Liver (tissue), 9 donors: ENCODE results near the gene PLXNA2. TPM values are rescaled to one million over a fixed set of nuclear protein-coding genes. Genes with fewer than 3 reads are reported as not detected.

Experiments used
- DNase-seq: peaks from one replicate; pipeline ENCODE4 v3.0.0-alpha.2; 2017; ENCODE audit warnings: low spot score
- H3K27ac ChIP-seq, 2 donors: one replicate each; pipeline ENCODE4 v1.7.0; 2013; ENCODE audit warnings: inconsistent platforms in 2 of 2, low read length in 2 of 2, control low read depth in 1 of 2, low read depth in 1 of 2, mild to moderate bottlenecking in 1 of 2
- H3K27me3 ChIP-seq, 4 donors: one replicate each; pipeline versions ENCODE4 v1.6.1 to v1.7.0; 2013; ENCODE audit warnings: low read length in 3 of 4, inconsistent platforms in 1 of 4, mild to moderate bottlenecking in 1 of 4, moderate library complexity in 1 of 4; ENCODE audit not compliant: control insufficient read depth in 4 of 4, insufficient read depth in 4 of 4
- H3K36me3 ChIP-seq, 4 donors: one replicate each; pipeline versions ENCODE4 v1.6.1 to v1.7.0; 2013; ENCODE audit warnings: low read length in 3 of 4, mild to moderate bottlenecking in 3 of 4, low read depth in 1 of 4, moderate library complexity in 1 of 4; ENCODE audit not compliant: control insufficient read depth in 4 of 4, insufficient read depth in 3 of 4
- H3K4me1 ChIP-seq, 4 donors: one replicate each; pipeline versions ENCODE4 v1.6.1 to v1.7.0; 2013; ENCODE audit warnings: low read length in 3 of 4, mild to moderate bottlenecking in 3 of 4, moderate library complexity in 1 of 4; ENCODE audit not compliant: control insufficient read depth in 4 of 4, insufficient read depth in 4 of 4
- H3K4me3 ChIP-seq, 3 donors: one replicate each; pipeline versions ENCODE4 v1.6.1 to v1.7.0; 2013; ENCODE audit warnings: low read length in 3 of 3, control low read depth in 1 of 3, low read depth in 1 of 3, mild to moderate bottlenecking in 1 of 3
- H3K9ac ChIP-seq, 2 donors: one replicate each; pipeline ENCODE4 v1.7.0; 2013; ENCODE audit warnings: low read length in 2 of 2, mild to moderate bottlenecking in 2 of 2, moderate library complexity in 2 of 2, control low read depth in 1 of 2, low read depth in 1 of 2
- H3K9me3 ChIP-seq, 4 donors: one replicate each; pipeline versions ENCODE4 v1.6.1 to v1.7.0; 2013; ENCODE audit warnings: low read length in 3 of 4; ENCODE audit not compliant: control insufficient read depth in 4 of 4
- ATF3 ChIP-seq: IDR thresholded peaks from 2 replicates; pipeline ENCODE4 v1.6.1; 2016; ENCODE audit warnings: antibody characterized with exemption
- FOXA1 ChIP-seq: IDR thresholded peaks from 2 replicates; pipeline ENCODE4 v1.6.1; 2016; ENCODE audit warnings: antibody characterized with exemption
- HNF4G ChIP-seq: IDR thresholded peaks from 2 replicates; pipeline ENCODE4 v1.6.1; 2016; ENCODE audit warnings: antibody characterized with exemption
- JUND ChIP-seq, 2 donors: IDR thresholded peaks; 2 replicates each; pipeline ENCODE4 v1.6.1; 2016; ENCODE audit warnings: antibody characterized with exemption in 2 of 2
- MAX ChIP-seq: IDR thresholded peaks from 2 replicates; pipeline ENCODE4 v1.6.1; 2016; ENCODE audit warnings: antibody characterized with exemption
- NR2F2 ChIP-seq: IDR thresholded peaks from 2 replicates; pipeline ENCODE4 v1.6.1; 2016; ENCODE audit warnings: antibody characterized with exemption
- RXRA ChIP-seq, 2 donors: IDR thresholded peaks; 2 replicates each; pipeline ENCODE4 v1.6.1; 2017 to 2018; ENCODE audit warnings: antibody characterized with exemption in 2 of 2, mild to moderate bottlenecking in 1 of 2
- SP1 ChIP-seq: IDR thresholded peaks from 2 replicates; pipeline ENCODE4 v1.6.1; 2018; ENCODE audit warnings: antibody characterized with exemption, mild to moderate bottlenecking
- TAF1 ChIP-seq: conservative IDR thresholded peaks from 2 replicates; pipeline ENCODE4 v1.6.1; 2016; ENCODE audit warnings: antibody characterized with exemption, mild to moderate bottlenecking
- YY1 ChIP-seq: IDR thresholded peaks from 2 replicates; pipeline ENCODE4 v1.6.1; 2016; ENCODE audit warnings: antibody characterized with exemption, mild to moderate bottlenecking
- WGBS: extraction: QIAGEN DNeasy Blood & Tissue Kit; methylation state at CpG from one replicate; pipeline ENCODE4 v1.1.7; 2013; 5-methylcytosine and 5-hydroxymethylcytosine counted together
- polyA plus RNA-seq, 2 donors: library from polyadenylated mRNA; stranded (reverse) in 1 of 2; unstranded in 1 of 2; fragments of 200-250 nt in 1 of 2; fragments of >200 nt in 1 of 2; fragmentation: Nextera tagmentation in 1 of 2; extraction: Ambion mirVana in 1 of 2; gene quantifications; one replicate each; pipeline versions ENCODE4 v1.2.1 to v1.2.3, GENCODE V29; 2013 to 2015
- total RNA-seq, 2 donors: library from RNA; depleted of rRNA; stranded (reverse); fragments of >200 nt; gene quantifications; one replicate each; pipeline ENCODE4 v1.2.3, GENCODE V29; 2014
- TF ChIP-seq, protein P1 (sequence below): IDR thresholded peaks from 2 replicates; pipeline ENCODE4 v1.6.1; 2016; ENCODE audit warnings: antibody characterized with exemption, mild to moderate bottlenecking
- TF ChIP-seq, protein P2 (sequence below): fragments of 150-350 bp; IDR thresholded peaks from 2 replicates; pipeline ENCODE4 v1.5.1; 2017; ENCODE audit warnings: improper control_type of control experiment, low read depth, low read length; ENCODE audit not compliant: missing input control
- TF ChIP-seq, protein P3 (sequence below): IDR thresholded peaks from 2 replicates; pipeline ENCODE4 v1.6.1; 2016; ENCODE audit warnings: antibody characterized with exemption
- donor health status: healthy.
- donor health status: healthy.
- donor health status: healthy.
- donor health status: healthy.
- donor health status: healthy.

The PLXNA2 gene
- total and polyA plus RNA-seq, 4 donors, result 1.8 to 9.2 (median 2.8) TPM

DNA sequence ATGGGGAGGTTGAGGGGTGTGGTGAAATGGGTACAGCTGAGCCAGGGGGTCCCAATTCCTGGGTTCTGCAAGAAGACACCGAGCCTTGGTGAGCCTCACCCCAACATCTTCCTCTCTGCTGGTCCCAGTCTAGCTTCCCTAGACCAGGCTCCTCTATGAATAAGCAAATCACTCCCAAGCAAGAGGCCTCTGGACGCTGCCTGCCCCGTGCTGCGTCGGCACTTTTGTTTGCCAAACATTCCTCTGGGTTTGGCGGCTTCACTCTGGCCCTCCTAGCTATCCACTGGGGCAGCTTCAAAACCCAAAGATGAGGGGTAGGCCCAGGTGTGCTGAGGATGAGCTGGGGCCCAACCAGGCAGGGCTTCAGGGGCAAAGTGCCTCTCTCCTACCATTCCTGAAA is 196.2 kb downstream of the PLXNA2 start:
- Histone ChIP-seq H3K9ac (no peak overlapping the region), H3K36me3 (peaks cover 0 to 28% (median 10%) of the 10 kb centered on the region in 4 donors), H3K9me3 (no peaks in the 10 kb centered on the region), H3K4me3 (no peak overlapping the region), H3K4me1 (peaks cover 0 to 13% (median 11%) of the 10 kb centered on the region in 4 donors), H3K27ac (peak overlapping the region in 1 of 2 donors; percentile 31), H3K27me3 (no peaks in the 10 kb centered on the region)
- DNase-seq, result no peak
- WGBS, result 36% methylated on average over 6 of the region's 6 CpGs
- TF ChIP-seq RXRA (IDR thresholded peaks at IDR 0.05) (no peak), YY1 (no peak), TAF1 (no peak), MAX (no peak), FOXA1 (no peak), NR2F2 (no peak), HNF4G (no peak)
- TF ChIP-seq, protein P1, sequence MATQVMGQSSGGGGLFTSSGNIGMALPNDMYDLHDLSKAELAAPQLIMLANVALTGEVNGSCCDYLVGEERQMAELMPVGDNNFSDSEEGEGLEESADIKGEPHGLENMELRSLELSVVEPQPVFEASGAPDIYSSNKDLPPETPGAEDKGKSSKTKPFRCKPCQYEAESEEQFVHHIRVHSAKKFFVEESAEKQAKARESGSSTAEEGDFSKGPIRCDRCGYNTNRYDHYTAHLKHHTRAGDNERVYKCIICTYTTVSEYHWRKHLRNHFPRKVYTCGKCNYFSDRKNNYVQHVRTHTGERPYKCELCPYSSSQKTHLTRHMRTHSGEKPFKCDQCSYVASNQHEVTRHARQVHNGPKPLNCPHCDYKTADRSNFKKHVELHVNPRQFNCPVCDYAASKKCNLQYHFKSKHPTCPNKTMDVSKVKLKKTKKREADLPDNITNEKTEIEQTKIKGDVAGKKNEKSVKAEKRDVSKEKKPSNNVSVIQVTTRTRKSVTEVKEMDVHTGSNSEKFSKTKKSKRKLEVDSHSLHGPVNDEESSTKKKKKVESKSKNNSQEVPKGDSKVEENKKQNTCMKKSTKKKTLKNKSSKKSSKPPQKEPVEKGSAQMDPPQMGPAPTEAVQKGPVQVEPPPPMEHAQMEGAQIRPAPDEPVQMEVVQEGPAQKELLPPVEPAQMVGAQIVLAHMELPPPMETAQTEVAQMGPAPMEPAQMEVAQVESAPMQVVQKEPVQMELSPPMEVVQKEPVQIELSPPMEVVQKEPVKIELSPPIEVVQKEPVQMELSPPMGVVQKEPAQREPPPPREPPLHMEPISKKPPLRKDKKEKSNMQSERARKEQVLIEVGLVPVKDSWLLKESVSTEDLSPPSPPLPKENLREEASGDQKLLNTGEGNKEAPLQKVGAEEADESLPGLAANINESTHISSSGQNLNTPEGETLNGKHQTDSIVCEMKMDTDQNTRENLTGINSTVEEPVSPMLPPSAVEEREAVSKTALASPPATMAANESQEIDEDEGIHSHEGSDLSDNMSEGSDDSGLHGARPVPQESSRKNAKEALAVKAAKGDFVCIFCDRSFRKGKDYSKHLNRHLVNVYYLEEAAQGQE, result no peak
- TF ChIP-seq, protein P2, sequence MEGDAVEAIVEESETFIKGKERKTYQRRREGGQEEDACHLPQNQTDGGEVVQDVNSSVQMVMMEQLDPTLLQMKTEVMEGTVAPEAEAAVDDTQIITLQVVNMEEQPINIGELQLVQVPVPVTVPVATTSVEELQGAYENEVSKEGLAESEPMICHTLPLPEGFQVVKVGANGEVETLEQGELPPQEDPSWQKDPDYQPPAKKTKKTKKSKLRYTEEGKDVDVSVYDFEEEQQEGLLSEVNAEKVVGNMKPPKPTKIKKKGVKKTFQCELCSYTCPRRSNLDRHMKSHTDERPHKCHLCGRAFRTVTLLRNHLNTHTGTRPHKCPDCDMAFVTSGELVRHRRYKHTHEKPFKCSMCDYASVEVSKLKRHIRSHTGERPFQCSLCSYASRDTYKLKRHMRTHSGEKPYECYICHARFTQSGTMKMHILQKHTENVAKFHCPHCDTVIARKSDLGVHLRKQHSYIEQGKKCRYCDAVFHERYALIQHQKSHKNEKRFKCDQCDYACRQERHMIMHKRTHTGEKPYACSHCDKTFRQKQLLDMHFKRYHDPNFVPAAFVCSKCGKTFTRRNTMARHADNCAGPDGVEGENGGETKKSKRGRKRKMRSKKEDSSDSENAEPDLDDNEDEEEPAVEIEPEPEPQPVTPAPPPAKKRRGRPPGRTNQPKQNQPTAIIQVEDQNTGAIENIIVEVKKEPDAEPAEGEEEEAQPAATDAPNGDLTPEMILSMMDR, result no peak
- TF ChIP-seq, protein P3, sequence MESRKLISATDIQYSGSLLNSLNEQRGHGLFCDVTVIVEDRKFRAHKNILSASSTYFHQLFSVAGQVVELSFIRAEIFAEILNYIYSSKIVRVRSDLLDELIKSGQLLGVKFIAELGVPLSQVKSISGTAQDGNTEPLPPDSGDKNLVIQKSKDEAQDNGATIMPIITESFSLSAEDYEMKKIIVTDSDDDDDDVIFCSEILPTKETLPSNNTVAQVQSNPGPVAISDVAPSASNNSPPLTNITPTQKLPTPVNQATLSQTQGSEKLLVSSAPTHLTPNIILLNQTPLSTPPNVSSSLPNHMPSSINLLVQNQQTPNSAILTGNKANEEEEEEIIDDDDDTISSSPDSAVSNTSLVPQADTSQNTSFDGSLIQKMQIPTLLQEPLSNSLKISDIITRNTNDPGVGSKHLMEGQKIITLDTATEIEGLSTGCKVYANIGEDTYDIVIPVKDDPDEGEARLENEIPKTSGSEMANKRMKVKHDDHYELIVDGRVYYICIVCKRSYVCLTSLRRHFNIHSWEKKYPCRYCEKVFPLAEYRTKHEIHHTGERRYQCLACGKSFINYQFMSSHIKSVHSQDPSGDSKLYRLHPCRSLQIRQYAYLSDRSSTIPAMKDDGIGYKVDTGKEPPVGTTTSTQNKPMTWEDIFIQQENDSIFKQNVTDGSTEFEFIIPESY, result no peak

- no peaks in the 10 kb centered on the region for H3K9me3 ChIP-seq
- H3K4me1 ChIP-seq, result peaks cover 0 to 13% (median 11%) of the 10 kb centered on the region in 4 donors
- TF ChIP-seq ATF3 (no peak), NR2F2 (peak; percentile 62), RXRA (IDR thresholded peaks at IDR 0.05) (no peak), TAF1 (no peak), JUND (IDR thresholded peaks at IDR 0.05) (no peak), YY1 (no peak), SP1 (peak; percentile 42)
- TF ChIP-seq, protein P2, result no peak
- H3K27me3 ChIP-seq, result no peaks in the 10 kb centered on the region
- peak overlapping the region in 1 of 2 donors; percentile 31 for H3K27ac ChIP-seq
- H3K9ac ChIP-seq, result no peak overlapping the region
- H3K4me3 ChIP-seq, result no peak overlapping the region
- peaks cover 0 to 24% (median 11%) of the 10 kb centered on the region in 4 donors for H3K36me3 ChIP-seq
- WGBS, result 67% methylated on average over 6 of the region's 6 CpGs
- no peak for DNase-seq
Observed at GRCh38 chr1:208047476-208047934, 196.7 kb downstream of the PLXNA2 start.
